Loucy (cell line): ENCODE measurements around the gene UBTF.

Experiments
- CTCF ChIP-seq: fragments of 200-600 bp; sonication (generic); conservative IDR thresholded peaks from 2 replicates; pipeline ENCODE4 v1.5.1; 2014; ENCODE audit warnings: mild to moderate bottlenecking, antibody characterized with exemption, low read length
- EZH2phosphoT487 ChIP-seq: fragments of 200-600 bp; IDR thresholded peaks from 2 replicates; pipeline ENCODE4 v1.6.1; 2018; ENCODE audit warnings: antibody characterized with exemption, mild to moderate bottlenecking, moderate library complexity, borderline replicate concordance

- TF ChIP-seq CTCF (no peak), EZH2phosphoT487 (no peak)
Measured at GRCh38 chr17:44177640-44178039, 41.8 kb downstream of the UBTF start.
